NCI-H510A treated with DMSO at 0.1 percent for 48 hours (cell line): ENCODE data around the gene SLC13A3.

Experiments used
- DNase-seq: peaks from one replicate; lab custom pipeline; 2025; lab: John Stamatoyannopoulos, UW

Gene SLC13A3

GRCh38 chr20:46635514-46636136 is 15.6 kb downstream of the SLC13A3 start:
- no peak for DNase-seq

GRCh38 chr20:46634528-46634927 is 16.7 kb downstream of the SLC13A3 start:
- DNase-seq: no peak

DNA sequence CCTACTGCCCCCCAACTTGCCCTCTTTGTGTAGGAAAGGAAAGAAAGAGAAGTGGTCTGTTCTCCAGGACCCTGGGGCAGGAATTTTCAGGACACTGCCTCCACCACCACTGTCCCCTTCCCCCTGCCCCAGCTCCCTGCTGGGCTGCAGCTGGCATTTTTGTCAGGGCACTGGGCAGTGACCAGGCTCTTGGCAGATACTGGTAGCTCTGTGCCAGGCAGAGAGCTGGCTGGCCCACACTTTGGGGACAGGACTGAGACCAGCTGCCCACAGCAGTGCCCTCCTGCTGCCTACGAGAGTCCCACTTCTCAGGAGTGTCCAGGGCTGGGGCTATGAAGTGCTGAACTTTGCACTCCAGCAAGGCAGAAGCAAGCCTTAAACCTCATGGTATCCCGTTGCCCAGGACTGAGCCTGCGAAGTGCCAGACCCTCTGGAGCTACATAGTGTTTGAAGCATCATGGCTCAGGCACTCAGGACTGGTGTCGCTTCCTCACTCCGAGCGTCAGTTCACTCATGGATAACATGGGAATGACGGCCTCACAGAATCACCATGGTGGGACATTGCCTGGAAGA is 19.3 kb downstream of the SLC13A3 start:
- DNase-seq: no peak

DNA sequence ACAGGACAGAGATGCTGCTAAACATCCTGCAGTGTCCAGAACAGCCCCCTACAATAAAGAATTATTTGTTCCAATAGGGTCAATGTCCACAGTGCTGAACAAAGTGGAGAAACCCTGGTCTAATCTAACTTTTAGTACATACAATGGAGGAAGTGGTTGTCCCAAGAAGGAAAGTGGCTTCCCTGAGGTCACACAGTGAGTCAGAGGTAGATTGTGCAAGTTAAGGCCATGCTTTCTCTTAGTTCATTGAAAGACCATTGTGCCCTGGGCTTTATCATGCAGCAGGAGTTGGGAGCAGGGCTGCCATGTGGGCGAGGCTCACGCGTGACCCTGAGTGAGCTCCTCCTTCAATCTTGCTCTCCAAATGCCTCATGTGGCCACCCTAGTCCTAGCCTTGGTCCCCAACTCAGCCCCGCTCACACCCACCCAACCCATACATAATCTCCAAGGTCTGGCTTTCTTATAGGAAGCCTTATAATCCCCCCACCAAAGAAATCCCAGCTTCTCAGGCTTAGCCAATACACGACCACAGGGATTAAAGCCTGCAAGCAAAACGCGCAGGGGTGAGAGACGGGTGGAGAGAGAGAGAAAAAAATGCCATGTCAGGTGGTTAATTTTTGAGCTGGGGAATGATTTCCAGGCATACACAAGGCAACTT is 19.9 kb downstream of the SLC13A3 start:
- no peak for DNase-seq

DNA sequence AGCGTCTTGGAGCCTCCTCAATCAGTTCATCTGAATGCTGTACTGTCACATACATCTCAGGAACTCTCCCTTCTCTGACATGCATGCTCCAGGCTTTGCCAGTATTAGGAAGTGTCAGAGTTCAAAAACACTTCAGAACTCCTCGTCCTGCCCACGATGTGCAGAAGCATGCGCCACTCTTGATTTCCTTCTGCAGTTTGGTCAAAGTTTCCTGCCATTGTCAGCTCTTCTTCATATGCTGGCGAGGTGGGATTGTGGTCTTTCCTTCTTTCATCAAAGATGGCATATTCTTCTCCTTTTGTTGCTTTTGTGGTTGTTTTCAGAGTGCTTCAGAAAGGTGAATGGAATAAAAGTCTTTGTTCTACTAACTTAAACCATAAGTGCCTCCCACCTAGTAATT is 21.0 kb downstream of the SLC13A3 start:
- no peak for DNase-seq

GRCh38 chr20:46629341-46629740 is 21.9 kb downstream of the SLC13A3 start:
- no peak for DNase-seq

- no peak for DNase-seq
Observed at GRCh38 chr20:46627234-46627633, 24.0 kb downstream of the SLC13A3 start.

GRCh38 chr20:46626758-46627157 is 24.5 kb downstream of the SLC13A3 start:
- DNase-seq: no peak

DNA sequence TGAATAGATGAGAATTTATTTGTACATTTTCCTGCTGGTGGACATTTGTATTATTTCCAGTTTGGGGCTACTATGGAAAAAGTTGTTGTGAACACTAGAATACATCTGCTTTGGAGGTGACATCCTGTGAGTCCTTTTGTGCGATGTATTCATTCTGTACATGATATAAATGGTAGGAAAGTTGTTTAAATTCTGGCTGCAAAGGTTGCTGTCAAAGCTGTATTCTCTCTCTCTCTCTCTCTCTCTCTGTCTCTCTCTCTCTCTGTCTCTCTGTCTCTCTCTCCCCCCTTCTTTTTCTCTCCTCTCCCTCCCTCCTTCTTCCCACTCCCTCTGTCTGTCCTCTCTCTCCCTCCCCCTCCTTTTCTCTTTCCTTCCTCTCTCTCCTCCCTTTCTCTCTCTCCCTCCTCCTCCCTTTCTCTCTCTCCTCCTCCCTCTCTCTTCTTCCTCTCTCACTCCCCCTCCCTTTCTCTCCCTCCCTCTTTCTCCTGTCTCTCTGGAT is 25.3 kb downstream of the SLC13A3 start:
- no peak for DNase-seq

GRCh38 chr20:46624946-46625345 is 26.3 kb downstream of the SLC13A3 start:
- no peak for DNase-seq

- DNase-seq: no peak
Observed at GRCh38 chr20:46622165-46622564, 29.1 kb downstream of the SLC13A3 start.

DNA sequence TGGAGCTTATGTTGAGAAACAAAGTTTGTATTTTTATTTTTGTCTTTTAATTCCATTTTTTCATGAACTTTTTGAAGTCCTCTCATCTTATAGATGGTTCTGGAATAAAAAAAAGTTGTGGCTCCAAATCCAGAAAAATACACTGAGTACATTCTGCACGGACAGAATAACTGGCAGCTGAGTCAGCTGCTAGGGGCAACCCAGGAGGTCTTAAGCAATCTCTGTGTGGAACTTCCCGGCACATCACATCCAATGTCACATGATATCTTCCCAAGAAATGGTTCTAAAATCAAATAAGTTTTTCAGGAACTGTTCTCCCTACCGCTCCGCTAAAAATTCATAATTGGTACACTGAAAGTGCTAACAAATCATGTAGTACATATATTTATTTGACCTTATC is 29.8 kb downstream of the SLC13A3 start:
- DNase-seq: no peak

DNA sequence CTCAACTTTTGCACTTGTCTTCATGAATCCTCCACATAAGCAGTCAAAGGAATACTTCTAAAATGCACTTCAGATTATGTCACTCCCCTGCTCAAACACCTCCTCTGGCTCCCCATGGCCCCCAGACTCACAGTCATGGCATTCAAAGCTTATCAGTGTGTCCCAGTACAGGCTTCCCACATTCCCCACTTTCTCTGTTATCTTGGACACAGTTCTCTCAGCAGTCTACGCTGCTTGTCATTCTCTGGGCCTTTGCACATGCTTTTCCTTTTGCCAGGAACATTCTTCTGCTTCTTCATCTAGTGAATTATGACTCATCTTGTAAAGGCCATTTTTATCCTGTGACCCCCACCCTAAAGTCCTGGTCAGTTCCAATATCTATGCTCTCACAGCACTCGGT is 31.8 kb downstream of the SLC13A3 start:
- DNase-seq: no peak

DNA sequence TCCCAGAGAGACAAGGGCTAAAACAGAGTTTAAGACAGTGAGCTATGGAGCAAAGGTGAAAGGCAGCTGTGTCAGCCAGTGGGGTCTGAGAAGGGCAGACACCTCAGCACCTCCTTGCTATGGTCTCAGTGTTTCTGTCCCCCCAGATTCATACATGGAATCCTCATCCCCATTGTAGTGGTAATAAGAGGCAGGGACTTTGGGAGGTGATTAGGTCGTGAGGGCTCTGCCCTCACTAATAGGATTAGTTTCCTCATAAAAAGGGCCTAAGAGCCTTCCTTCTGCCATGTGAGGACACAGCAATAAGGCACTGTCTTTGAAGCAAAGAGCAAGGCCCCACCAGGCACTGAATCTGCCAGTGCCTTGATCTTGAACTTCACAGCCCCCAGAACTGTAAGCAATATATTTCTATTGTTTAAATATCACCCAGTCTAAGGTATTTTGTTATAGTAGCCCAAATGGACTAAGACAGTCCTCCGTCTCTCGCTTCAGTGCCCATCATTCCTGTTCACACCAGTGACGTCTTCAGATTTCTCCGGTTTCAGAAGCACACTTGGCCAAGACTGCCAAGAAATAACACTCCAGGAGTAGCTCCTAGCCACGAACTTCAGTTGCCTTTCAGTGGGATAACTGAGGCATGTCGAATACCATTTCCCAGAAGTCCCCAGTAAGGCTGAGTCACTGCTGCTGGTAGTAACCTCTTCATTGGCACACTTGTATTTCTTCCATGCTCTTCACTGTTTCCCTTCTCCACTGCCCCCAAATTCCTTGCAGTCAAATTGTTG is 32.8 kb downstream of the SLC13A3 start:
- DNase-seq: no peak

- no peak for DNase-seq
Observed at GRCh38 chr20:46614503-46614902, 36.8 kb downstream of the SLC13A3 start.

DNA sequence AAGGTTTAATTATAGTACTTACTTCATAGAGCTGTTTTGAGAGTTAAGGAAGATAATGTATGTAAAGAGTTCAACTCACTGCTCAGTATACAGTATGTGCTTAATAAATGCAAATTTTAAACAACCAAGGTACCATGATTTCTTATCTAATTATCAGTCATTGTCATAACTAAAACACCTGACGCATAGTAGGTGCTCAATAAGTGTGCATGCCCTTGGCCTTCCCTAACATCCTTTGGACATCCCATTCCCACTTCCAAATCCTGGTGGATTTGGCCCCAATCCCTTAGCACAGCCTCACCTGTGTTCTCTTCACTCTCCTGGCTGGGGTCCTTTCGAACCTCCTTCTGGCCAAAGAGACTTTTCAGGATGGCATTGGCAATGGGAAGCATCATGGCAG is 41.1 kb downstream of the SLC13A3 start:
- DNase-seq: no peak

DNA sequence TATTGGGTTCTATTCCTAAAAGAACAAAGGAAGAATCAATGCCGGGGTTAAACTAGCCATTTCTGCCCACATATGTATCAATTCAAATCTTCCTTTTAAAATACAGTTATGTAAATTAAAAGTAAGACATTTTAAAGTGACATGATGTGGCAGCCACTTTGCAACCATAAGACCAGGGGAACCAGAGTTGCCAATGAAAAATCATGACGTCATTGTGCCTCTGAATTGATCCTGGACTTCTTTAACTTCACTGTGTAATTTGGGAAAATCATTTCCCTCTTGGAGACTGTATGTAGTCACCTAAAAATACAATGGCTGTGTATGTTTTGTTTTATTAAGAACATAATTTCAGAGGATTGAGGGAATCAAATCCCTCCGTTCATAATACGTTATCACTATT is 42.2 kb downstream of the SLC13A3 start:
- no peak for DNase-seq

GRCh38 chr20:46607849-46608497 is 43.3 kb downstream of the SLC13A3 start:
- DNase-seq: no peak

- no peak for DNase-seq
Observed at GRCh38 chr20:46607191-46607848, 43.9 kb downstream of the SLC13A3 start.

DNA sequence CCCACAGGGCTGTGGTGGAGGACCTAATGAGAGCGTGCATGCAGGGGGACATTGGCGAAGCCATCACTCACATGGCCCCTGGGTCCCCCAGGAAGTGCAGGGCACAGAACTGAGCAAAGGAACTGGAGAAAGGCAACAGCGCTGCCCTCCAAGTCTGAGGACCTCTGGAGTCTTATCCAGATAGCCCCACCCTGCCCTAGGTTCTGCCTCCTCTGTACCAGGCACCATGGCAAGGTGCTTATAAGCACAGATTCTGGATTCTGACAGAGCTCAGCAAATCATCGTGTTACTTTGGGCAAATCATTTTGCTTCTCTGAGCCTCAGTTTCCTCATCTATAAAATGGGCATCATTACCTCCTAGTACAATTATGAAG is 44.5 kb downstream of the SLC13A3 start:
- DNase-seq: no peak

DNA sequence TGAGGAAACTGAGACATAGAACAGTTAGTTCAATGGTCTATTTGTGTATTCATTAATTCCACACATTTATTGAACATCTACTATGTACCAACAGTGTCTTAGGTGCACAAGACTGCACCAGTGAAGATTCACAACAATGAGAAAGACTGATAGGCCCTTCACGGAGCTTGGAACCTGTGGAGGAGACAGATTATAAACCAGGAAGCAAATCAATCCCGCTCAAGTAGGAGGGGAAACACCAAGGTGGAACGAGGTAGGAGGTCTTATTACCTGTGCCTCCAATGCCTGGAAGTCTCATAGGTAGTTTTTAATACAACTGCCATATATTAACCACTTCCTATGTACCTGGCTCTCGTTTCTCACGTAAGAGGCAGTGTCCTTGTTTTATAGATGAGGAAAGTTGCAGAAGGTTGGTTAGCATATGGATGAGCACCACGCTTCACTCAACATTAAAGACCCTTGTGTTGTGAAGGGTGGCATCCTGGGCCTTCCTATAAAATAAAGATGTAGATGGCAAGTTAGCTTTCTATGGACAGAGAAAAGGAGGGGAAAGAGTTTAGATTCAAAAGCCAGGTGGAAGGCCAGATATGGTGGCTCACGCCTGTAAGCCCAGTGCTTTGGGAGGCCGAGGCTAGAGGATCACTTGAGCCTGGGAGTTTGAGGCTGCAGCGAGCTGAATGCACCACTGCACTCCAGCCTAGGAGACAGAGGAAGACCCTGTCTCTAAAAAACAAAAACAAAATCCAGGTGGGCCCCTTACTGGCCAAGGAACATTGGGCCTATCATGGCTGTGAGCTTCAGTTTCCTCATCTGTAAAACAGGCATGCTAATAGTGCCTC is 45.1 kb downstream of the SLC13A3 start:
- DNase-seq: no peak
